Glomerular endothelial cell (primary cell): Measurements from ENCODE around the gene DLGAP4. TPM values are rescaled to one million over a fixed set of nuclear protein-coding genes. Genes with fewer than 3 reads are reported as not detected.
A peak's percentile ranks its signal among the peaks of the same experiment; 100 is the strongest.
"Not testable (repeated sequence)": the region's sequence is repeated elsewhere in the genome, so short reads cannot be mapped to it uniquely, and the experiment has no call there.

Source experiments
- DNase-seq: peaks from one replicate; pipeline ENCODE4 v3.0.0-alpha.2; 2011; ENCODE audit warnings: low read depth, low spot score; ENCODE audit errors: extremely low read depth
- total RNA-seq: library from RNA; depleted of rRNA; stranded (reverse); fragments of >200 nt; gene quantifications from 2 replicates; pipeline ENCODE4 v1.2.3, GENCODE V29; 2015

The DLGAP4 gene
- total RNA-seq, 1 donor from 2014 or later = 125 TPM

- DNase-seq = no peak
Measured at GRCh38 chr20:36372666-36373065, 66.5 kb downstream of the DLGAP4 start.

- DNase-seq = no peak
Measured at GRCh38 chr20:36373089-36373488, 67.0 kb downstream of the DLGAP4 start.

- DNase-seq = no peak
Measured at GRCh38 chr20:36374995-36375394, 68.9 kb downstream of the DLGAP4 start.

GRCh38 chr20:36377348-36378326 lies 71.5 kb downstream of the DLGAP4 start:
- no peak for DNase-seq

GRCh38 chr20:36378686-36379085 lies 72.5 kb downstream of the DLGAP4 start:
- no peak for DNase-seq

- not testable (repeated sequence) for DNase-seq
Measured at GRCh38 chr20:36379914-36380313, 73.8 kb downstream of the DLGAP4 start.

GRCh38 chr20:36384022-36384619 lies 78.0 kb downstream of the DLGAP4 start:
- no peak for DNase-seq

GRCh38 chr20:36385503-36385902 lies 79.4 kb downstream of the DLGAP4 start:
- no peak for DNase-seq

GRCh38 chr20:36386236-36386635 lies 80.1 kb downstream of the DLGAP4 start:
- DNase-seq = no peak

GRCh38 chr20:36390269-36390668 lies 84.1 kb downstream of the DLGAP4 start:
- DNase-seq = no peak

GRCh38 chr20:36390719-36391415 lies 84.7 kb downstream of the DLGAP4 start:
- DNase-seq = no peak

GRCh38 chr20:36391456-36391855 lies 85.3 kb downstream of the DLGAP4 start:
- DNase-seq = no peak

GRCh38 chr20:36391955-36392354 lies 85.8 kb downstream of the DLGAP4 start:
- no peak for DNase-seq

GRCh38 chr20:36392989-36393388 lies 86.8 kb downstream of the DLGAP4 start:
- DNase-seq = no peak

- no peak for DNase-seq
Measured at GRCh38 chr20:36394340-36394965, 88.3 kb downstream of the DLGAP4 start.

- DNase-seq = no peak
Measured at GRCh38 chr20:36396340-36396739, 90.2 kb downstream of the DLGAP4 start.

- no peak for DNase-seq
Measured at GRCh38 chr20:36396847-36397630, 90.9 kb downstream of the DLGAP4 start.

- no peak for DNase-seq
Measured at GRCh38 chr20:36398515-36398914, 92.4 kb downstream of the DLGAP4 start.

- DNase-seq = peak; percentile 41
Measured at GRCh38 chr20:36399147-36399968, 93.2 kb downstream of the DLGAP4 start.
